Vagina (tissue), 2 donors: ENCODE data around the gene MARCHF9.

Experiments
- CTCF ChIP-seq, 3 experiments: fragments of 450-650 bp in 2 of 3; fragments of 200-600 bp in 1 of 3; sonication (generic) in 1 of 3; IDR thresholded peaks; one replicate each; pipeline ENCODE4 v1.5.1; 2017 to 2019; ENCODE audit warnings: antibody characterized with exemption in 3 of 3, mild to moderate bottlenecking in 2 of 3, moderate library complexity in 2 of 3
- POLR2A ChIP-seq, 2 donors: fragments of 450-650 bp; IDR thresholded peaks; one replicate each; pipeline ENCODE4 v1.6.1; 2017; ENCODE audit warnings: antibody characterized with exemption in 2 of 2, mild to moderate bottlenecking in 2 of 2, moderate library complexity in 2 of 2
- POLR2AphosphoS5 ChIP-seq, 2 donors: sonication (generic); formaldehyde crosslinking; IDR thresholded peaks; one replicate each; pipeline ENCODE4 v1.9.0; 2017; ENCODE audit warnings: antibody characterized with exemption in 2 of 2, mild to moderate bottlenecking in 2 of 2, low read depth in 1 of 2; ENCODE audit not compliant: insufficient read depth in 1 of 2

- TF ChIP-seq POLR2A (IDR thresholded peaks at IDR 0.05) = no peak
- no peak for TF ChIP-seq CTCF (IDR thresholded peaks at IDR 0.05)
- TF ChIP-seq POLR2AphosphoS5 (IDR thresholded peaks at IDR 0.05; ENCODE audit: insufficient read depth in 1 of 2, low read depth in 1 of 2) = no peak
Measured at GRCh38 chr12:57766464-57767304, 11.8 kb downstream of the MARCHF9 start, which contains the start of gene CYP27B1.
